K562 (cell line): Measurements from ENCODE around the gene TNPO3. TPM values are rescaled to one million over a fixed set of nuclear protein-coding genes. Genes with fewer than 3 reads are reported as not detected.
"Not testable (repeated sequence)": the region's sequence is repeated elsewhere in the genome, so short reads cannot be mapped to it uniquely, and the experiment has no call there.

Experiments
- ATAC-seq: fragments of 200-7000 bp; cut with Tn5 transposase; 3 replicates; pipeline ENCODE4 v1.9.1; 2020; ENCODE audit warnings: moderate library complexity
- BruUV-seq: library from RNA; stranded (reverse); fragments of 400-500 nt; replicated peaks from 2 replicates; lab custom pipeline; 2021; lab: Mats Ljungman, UMichigan
- CTCF ChIA-PET: fragments of 300-600 bp; formaldehyde crosslinking; extraction: SDS; loops from one replicate; lab custom pipeline; 2021; ENCODE audit warnings: low intra/inter-chr PET ratio; lab: Yijun Ruan, JAX
- POLR2A ChIA-PET: fragments of 300-600, 350-650 bp; sonication (Branson Sonifier 250); formaldehyde crosslinking; extraction: SDS; loops from one replicate; lab custom pipeline; 2021; ENCODE audit warnings: antibody characterized with exemption, inconsistent platforms; lab: Yijun Ruan, JAX
- DNase-seq, 4 experiments: peaks; one replicate each; pipeline versions ENCODE4 v3.0.0 to v3.0.0-alpha.2; 2011 to 2018; ENCODE audit warnings: low spot score in 3 of 4, mixed read lengths in 3 of 4; ENCODE audit errors: extremely low read depth in 1 of 4
- FAIRE-seq: peaks from 2 replicates; lab custom pipeline; 2011; peaks lifted over from hg19 to GRCh38; lab: Jason Lieb, UNC
- H2AFZ ChIP-seq: 2 replicates; pipeline ENCODE4 v1.6.0; 2011; ENCODE audit warnings: low read depth, low read length, control low read depth, inconsistent platforms
- H3K27ac ChIP-seq: fragments of 200-600 bp; 3 replicates; pipeline ENCODE4 v1.8.0; 2011; ENCODE audit warnings: low read depth, mild to moderate bottlenecking, control low read depth, inconsistent platforms, low read length, moderate library complexity, mixed read lengths; ENCODE audit errors: extremely low read depth
- H3K27me3 ChIP-seq, 2 experiments: fragments of 300-600 bp in 1 of 2; 2 replicates in 1 of 2; 3 replicates in 1 of 2; pipeline versions ENCODE4 v1.6.0 to v1.8.0; 2011; ENCODE audit warnings: inconsistent platforms in 2 of 2, low read length in 2 of 2, mild to moderate bottlenecking in 1 of 2, mixed read lengths in 1 of 2, moderate library complexity in 1 of 2; ENCODE audit not compliant: control insufficient read depth in 2 of 2, insufficient read depth in 2 of 2
- H3K36me3 ChIP-seq: fragments of 300-600 bp; 3 replicates; pipeline ENCODE4 v1.8.0; 2011; ENCODE audit warnings: mild to moderate bottlenecking, low read length, inconsistent platforms; ENCODE audit not compliant: control insufficient read depth, insufficient read depth
- H3K4me1 ChIP-seq, 2 experiments: fragments of 200-600 bp in 1 of 2; replicated peaks in 1 of 2; 2 replicates in 1 of 2; 3 replicates in 1 of 2; pipeline versions ENCODE4 v1.5.1 to v1.8.0; 2011; ENCODE audit warnings: inconsistent platforms in 2 of 2, low read length in 2 of 2, mild to moderate bottlenecking in 1 of 2, mixed read lengths in 1 of 2, moderate library complexity in 1 of 2; ENCODE audit not compliant: control insufficient read depth in 2 of 2, insufficient read depth in 2 of 2
- H3K4me2 ChIP-seq: 2 replicates; pipeline ENCODE4 v1.6.1; 2011; ENCODE audit warnings: low read length, control low read depth, inconsistent platforms, mixed read lengths; ENCODE audit not compliant: insufficient read depth
- H3K4me3 ChIP-seq: fragments of 200-600 bp; sonication (generic), shearing (Covaris generic); 2 replicates; pipeline ENCODE4 v1.5.1; 2016; ENCODE audit warnings: control low read depth, inconsistent platforms
- H3K79me2 ChIP-seq: fragments of 200-600 bp; 3 replicates; pipeline ENCODE4 v1.8.0; 2011; ENCODE audit warnings: low read length, inconsistent platforms; ENCODE audit not compliant: control insufficient read depth, insufficient read depth
- H3K9ac ChIP-seq, 2 experiments: 2 replicates each; pipeline versions ENCODE4 v1.6.0 to v1.6.1; 2011; ENCODE audit warnings: low read depth in 2 of 2, low read length in 2 of 2, control low read depth in 1 of 2, inconsistent platforms in 1 of 2, mild to moderate bottlenecking in 1 of 2, mixed read lengths in 1 of 2; ENCODE audit not compliant: insufficient read depth in 1 of 2
- H3K9me1 ChIP-seq: one replicate; pipeline ENCODE4 v1.6.0; 2011; ENCODE audit warnings: inconsistent platforms, mild to moderate bottlenecking, low read length, moderate library complexity; ENCODE audit not compliant: control insufficient read depth, insufficient read depth
- H3K9me3 ChIP-seq: replicated peaks from 2 replicates; pipeline ENCODE4 v1.5.1; 2011; ENCODE audit warnings: low read depth, low read length, inconsistent platforms; ENCODE audit not compliant: control insufficient read depth, insufficient read depth
- H4K20me1 ChIP-seq: replicated peaks from 2 replicates; pipeline ENCODE4 v1.6.1; 2011; ENCODE audit warnings: low read length, inconsistent platforms, mixed read lengths; ENCODE audit not compliant: control insufficient read depth, insufficient read depth
- ETV5 ChIP-seq: sonication (generic); formaldehyde crosslinking; IDR thresholded peaks from 2 replicates; pipeline ENCODE4 v1.4.0; 2020; ENCODE audit warnings: low read depth, mild to moderate bottlenecking, missing genetic modification reagents
- KDM1A ChIP-seq, 2 experiments: fragments of 450-650 bp; IDR thresholded peaks; 2 replicates each; pipeline ENCODE4 v1.6.1; 2016; ENCODE audit warnings: mild to moderate bottlenecking in 2 of 2
- POLR2G ChIP-seq: fragments of 200-400 bp; formaldehyde crosslinking; IDR thresholded peaks from 2 replicates; pipeline ENCODE4 v1.6.1; 2017; ENCODE audit warnings: low read depth, mild to moderate bottlenecking, antibody characterized with exemption, low read length, moderate library complexity
- POLR2H ChIP-seq: IDR thresholded peaks from 2 replicates; pipeline ENCODE4 v1.6.1; 2016; ENCODE audit warnings: missing genetic modification characterization, low read depth, mild to moderate bottlenecking, control low read depth, missing compliant biosample characterization, moderate library complexity
- WGBS: fragments of 100-300 bp; shearing (Covaris generic); methylation state at CpG from one replicate; pipeline ENCODE4 v1.1.6; 2016; ENCODE audit warnings: low coverage, mixed read lengths; ENCODE audit not compliant: insufficient coverage; ENCODE audit errors: missing lambda C conversion rate; 5-methylcytosine and 5-hydroxymethylcytosine counted together
- in situ Hi-C: fragments of 300-500 bp; cut with MboI; formaldehyde crosslinking; loops from 4 replicates; pipeline ENCODE4 v1.15.0; 2018; ENCODE audit warnings: inconsistent platforms, mixed read lengths
- intact Hi-C: fragments of 100-400 bp; cut with micrococcal nuclease; formaldehyde crosslinking; loops from 2 replicates; pipeline ENCODE4 v1.14.2; 2022
- polyA plus RNA-seq, 8 experiments: library from polyadenylated mRNA; depleted of rRNA in 4 of 8; stranded (reverse) in 5 of 8; unstranded in 3 of 8; fragments of >200 nt; fragmentation: Nextera tagmentation in 2 of 8; fragmentation: Illumina TruSeq in 1 of 8; extraction: Ambion mirVana in 2 of 8; extraction: Trizol in 1 of 8; gene quantifications; 2 replicates each; pipeline versions ENCODE4 v1.2.1 to v1.2.3, GENCODE V29; 2011 to 2014; ENCODE audit warnings: inconsistent platforms in 1 of 8, missing spikeins in 1 of 8
- total RNA-seq, 7 experiments: library from RNA; depleted of rRNA in 6 of 7; stranded (reverse); fragments of >200 nt in 6 of 7; fragmentation: Illumina TruSeq in 2 of 7; extraction: Trizol in 2 of 7; gene quantifications; 2 replicates each; pipeline versions ENCODE4 v1.2.1 to v1.2.3, GENCODE V29; 2011 to 2021; ENCODE audit warnings: low replicate concordance in 1 of 7

TNPO3 gene
- total and polyA plus RNA-seq, 9 of the 15 experiments (the other 6 are each of a cell fraction or from before 2014, with no cell fraction given), result 35.8 to 125 (median 110) TPM

- in situ Hi-C loops, result no loop called here
- no peak for FAIRE-seq
- POLR2A ChIA-PET, result interaction anchor here (0.8 to 5.6 kb wide), 7 partner anchors 8 to 119 kb away, joined by 3 to 149 read pairs (median 3); no protein-coding TSS in a partner anchor
Observed at GRCh38 chr7:129052441-129052840, 2.5 kb downstream of the TNPO3 start.

GRCh38 chr7:129051459-129051858 is 3.5 kb downstream of the TNPO3 start:
- H3K27me3 ChIP-seq, H3K9me1 ChIP-seq, intact Hi-C loops, BruUV-seq, DNase-seq, H3K4me3 ChIP-seq, FAIRE-seq, H3K9ac ChIP-seq, H3K9me3 ChIP-seq, H3K27ac ChIP-seq, H3K4me2 ChIP-seq, ATAC-seq, CTCF ChIA-PET, H2AFZ ChIP-seq, in situ Hi-C loops: not testable (repeated sequence)
- peaks cover 46% of the 10 kb centered on the region for H3K36me3 ChIP-seq
- H3K4me1 ChIP-seq, result peaks cover 18 to 20% of the 10 kb centered on the region in 2 experiments; a peak in 4 of 5 replicates
- POLR2A ChIA-PET, result interaction anchor here (0.6 to 5.6 kb wide), 8 partner anchors 8 to 555 kb away, joined by 3 to 149 read pairs (median 4); no protein-coding TSS in a partner anchor
- H4K20me1 ChIP-seq, result peaks cover 35% of the 10 kb centered on the region
- 0 out of 2 replicates have a peak, but pooled peaks have one; percentile 21 for TF ChIP-seq POLR2G
- H3K79me2 ChIP-seq, result peaks cover 89% of the 10 kb centered on the region
- WGBS, result 91% methylated on average over 7 of the region's 7 CpGs

More at GRCh38 chr7:129052441-129052840, 2.5 kb downstream of the TNPO3 start:
- Histone ChIP-seq H3K4me1 (peaks cover 18 to 21% of the 10 kb centered on the region in 2 experiments; a peak in 4 of 5 replicates), H4K20me1 (peaks cover 28% of the 10 kb centered on the region), H3K27ac (no peak overlapping the region), H3K36me3 (peaks cover 39% of the 10 kb centered on the region), H3K27me3 (no peaks in the 10 kb centered on the region), H3K9me1 (no peaks in the 10 kb centered on the region), H3K4me2 (peak overlapping the region; percentile 99; the same call in 1 of the 2 replicates), H3K79me2 (peaks cover 79% of the 10 kb centered on the region), H3K9me3 (no peaks in the 10 kb centered on the region), H2AFZ (no peak overlapping the region), H3K9ac (no peak overlapping the region; a peak in 1 of 4 replicates), H3K4me3 (peak overlapping the region; percentile 80; the same call in 1 of the 2 replicates)
- WGBS, result 15% methylated on average over 1 of the region's 1 CpG
- DNase-seq, result no peak
- ATAC-seq, result no peak
- intact Hi-C loops, result no loop called here
- TF ChIP-seq ETV5 (CRISPR knock-in tag) (no peak), KDM1A (IDR thresholded peaks at IDR 0.05) (0 out of 4 replicates have a peak, but pooled peaks of 1 of the 2 experiments have one; percentile 48), POLR2H (tag) (peak; percentile 32; the same call in 1 of the 2 replicates)
- BruUV-seq, result no TSS peak
- CTCF ChIA-PET, result no interaction called here
